ENCODE data around the gene KCNC1. TPM values are rescaled to one million over a fixed set of nuclear protein-coding genes. Genes with fewer than 3 reads are reported as not detected.

Gene KCNC1
- total and polyA plus RNA-seq, 2 donors (not counting 1 experiment from before 2014, with no cell fraction given), result under 0.01 TPM; not detected in 1

- H3K9ac ChIP-seq (ENCODE audit: insufficient read depth, low read length), result no peak overlapping the region
- no peaks in the 10 kb centered on the region for H3K36me3 ChIP-seq (ENCODE audit: control insufficient read depth, insufficient read depth, low read length)
- no peaks in the 10 kb centered on the region for H3K79me2 ChIP-seq (ENCODE audit: control insufficient read depth, insufficient read depth, low read length)
- no peaks in the 10 kb centered on the region for H3K4me1 ChIP-seq (ENCODE audit: control insufficient read depth, extremely low read depth, insufficient read depth, low read length)
- H3K9me3 ChIP-seq (ENCODE audit: control insufficient read depth, insufficient read depth, low read depth, low read length), result no peaks in the 10 kb centered on the region
- no peak overlapping the region for H3K4me3 ChIP-seq (replicated peaks in 1 of 4; ENCODE audit: control extremely low read depth in 1 of 4, insufficient read depth in 1 of 4, low read depth in 3 of 4, low read length in 4 of 4)
- H2AFZ ChIP-seq (ENCODE audit: low read length), result no peak overlapping the region
- no peak overlapping the region for H3K4me2 ChIP-seq (ENCODE audit: extremely low read depth, insufficient read depth, low read length)
- H4K20me1 ChIP-seq (ENCODE audit: control insufficient read depth, extremely low read depth, insufficient read depth, low read length), result no peaks in the 10 kb centered on the region
- no peaks in the 10 kb centered on the region for H3K27me3 ChIP-seq (ENCODE audit: control insufficient read depth, insufficient read depth, low read length)
- H3K27ac ChIP-seq (ENCODE audit: insufficient read depth, low read length), result no peak overlapping the region
- TF ChIP-seq CTCF (conservative IDR thresholded peaks at IDR 0.05 in 1 of 2, IDR thresholded peaks at IDR 0.05 in 1 of 2; ENCODE audit: low read depth in 1 of 2, low read length in 2 of 2) (no peak), EZH2 (IDR thresholded peaks at IDR 0.05; ENCODE audit: low read length, missing control alignments) (no peak)
- DNase-seq (ENCODE audit: low read depth in 2 of 2), result no peak
Observed at GRCh38 chr11:17766073-17766359, 31.4 kb downstream of the KCNC1 start.

GRCh38 chr11:17766590-17766989, 32.0 kb downstream of the KCNC1 start:
- H3K4me2 ChIP-seq (ENCODE audit: extremely low read depth, insufficient read depth, low read length), result no peak overlapping the region
- no peaks in the 10 kb centered on the region for H3K79me2 ChIP-seq (ENCODE audit: control insufficient read depth, insufficient read depth, low read length)
- no peak overlapping the region for H3K4me3 ChIP-seq (replicated peaks in 1 of 4; ENCODE audit: control extremely low read depth in 1 of 4, insufficient read depth in 1 of 4, low read depth in 3 of 4, low read length in 4 of 4)
- no peaks in the 10 kb centered on the region for H3K27me3 ChIP-seq (ENCODE audit: control insufficient read depth, insufficient read depth, low read length)
- DNase-seq (ENCODE audit: low read depth in 2 of 2), result no peak
- H3K36me3 ChIP-seq (ENCODE audit: control insufficient read depth, insufficient read depth, low read length), result no peaks in the 10 kb centered on the region
- H4K20me1 ChIP-seq (ENCODE audit: control insufficient read depth, extremely low read depth, insufficient read depth, low read length), result no peaks in the 10 kb centered on the region
- no peaks in the 10 kb centered on the region for H3K9me3 ChIP-seq (ENCODE audit: control insufficient read depth, insufficient read depth, low read depth, low read length)
- H3K9ac ChIP-seq (ENCODE audit: insufficient read depth, low read length), result no peak overlapping the region
- TF ChIP-seq EZH2 (IDR thresholded peaks at IDR 0.05; ENCODE audit: low read length, missing control alignments), result no peak
- peak; percentile 0 to 11 for TF ChIP-seq CTCF (conservative IDR thresholded peaks at IDR 0.05 in 1 of 2, IDR thresholded peaks at IDR 0.05 in 1 of 2; ENCODE audit: low read depth in 1 of 2, low read length in 2 of 2)
- H3K4me1 ChIP-seq (ENCODE audit: control insufficient read depth, extremely low read depth, insufficient read depth, low read length), result no peaks in the 10 kb centered on the region
- no peak overlapping the region for H3K27ac ChIP-seq (ENCODE audit: insufficient read depth, low read length)
- no peak overlapping the region for H2AFZ ChIP-seq (ENCODE audit: low read length)

- Histone ChIP-seq H4K20me1 (ENCODE audit: control insufficient read depth, extremely low read depth, insufficient read depth, low read length) (no peaks in the 10 kb centered on the region), H3K27ac (ENCODE audit: insufficient read depth, low read length) (no peak overlapping the region), H3K4me2 (ENCODE audit: extremely low read depth, insufficient read depth, low read length) (no peak overlapping the region), H3K4me3 (replicated peaks in 1 of 4; ENCODE audit: control extremely low read depth in 1 of 4, insufficient read depth in 1 of 4, low read depth in 3 of 4, low read length in 4 of 4) (no peak overlapping the region), H3K4me1 (ENCODE audit: control insufficient read depth, extremely low read depth, insufficient read depth, low read length) (no peaks in the 10 kb centered on the region), H3K9me3 (ENCODE audit: control insufficient read depth, insufficient read depth, low read depth, low read length) (no peaks in the 10 kb centered on the region), H2AFZ (ENCODE audit: low read length) (no peak overlapping the region), H3K36me3 (ENCODE audit: control insufficient read depth, insufficient read depth, low read length) (no peaks in the 10 kb centered on the region), H3K9ac (ENCODE audit: insufficient read depth, low read length) (no peak overlapping the region), H3K79me2 (ENCODE audit: control insufficient read depth, insufficient read depth, low read length) (no peaks in the 10 kb centered on the region), H3K27me3 (ENCODE audit: control insufficient read depth, insufficient read depth, low read length) (no peaks in the 10 kb centered on the region)
- TF ChIP-seq EZH2 (IDR thresholded peaks at IDR 0.05; ENCODE audit: low read length, missing control alignments) (no peak), CTCF (conservative IDR thresholded peaks at IDR 0.05 in 1 of 2, IDR thresholded peaks at IDR 0.05 in 1 of 2; ENCODE audit: low read depth in 1 of 2, low read length in 2 of 2) (no peak)
- DNase-seq (ENCODE audit: low read depth in 2 of 2), result no peak
Observed at GRCh38 chr11:17767301-17767885, 32.8 kb downstream of the KCNC1 start.
